Measurements from ENCODE around the gene ATP9B.

DNA sequence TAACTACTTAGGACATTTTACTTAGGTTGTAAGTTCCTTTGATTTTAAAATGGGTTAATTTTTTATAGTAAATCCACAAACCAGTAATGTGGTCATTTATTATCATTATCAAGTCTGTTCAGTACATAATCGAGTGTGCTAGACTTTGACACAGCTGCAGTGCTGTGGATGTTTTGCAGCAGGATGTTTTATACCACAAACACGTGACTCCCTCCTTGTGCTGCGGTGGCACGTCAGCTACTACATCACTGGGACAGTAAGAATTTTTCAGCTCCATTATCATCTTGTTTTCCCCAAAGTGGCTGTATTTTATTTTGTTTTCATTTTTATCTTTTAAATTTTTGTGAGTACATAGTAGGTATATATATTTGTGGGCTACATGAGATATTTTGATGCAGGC, 70.0 kb downstream of the ATP9B start:
- TF ChIP-seq, protein P1, sequence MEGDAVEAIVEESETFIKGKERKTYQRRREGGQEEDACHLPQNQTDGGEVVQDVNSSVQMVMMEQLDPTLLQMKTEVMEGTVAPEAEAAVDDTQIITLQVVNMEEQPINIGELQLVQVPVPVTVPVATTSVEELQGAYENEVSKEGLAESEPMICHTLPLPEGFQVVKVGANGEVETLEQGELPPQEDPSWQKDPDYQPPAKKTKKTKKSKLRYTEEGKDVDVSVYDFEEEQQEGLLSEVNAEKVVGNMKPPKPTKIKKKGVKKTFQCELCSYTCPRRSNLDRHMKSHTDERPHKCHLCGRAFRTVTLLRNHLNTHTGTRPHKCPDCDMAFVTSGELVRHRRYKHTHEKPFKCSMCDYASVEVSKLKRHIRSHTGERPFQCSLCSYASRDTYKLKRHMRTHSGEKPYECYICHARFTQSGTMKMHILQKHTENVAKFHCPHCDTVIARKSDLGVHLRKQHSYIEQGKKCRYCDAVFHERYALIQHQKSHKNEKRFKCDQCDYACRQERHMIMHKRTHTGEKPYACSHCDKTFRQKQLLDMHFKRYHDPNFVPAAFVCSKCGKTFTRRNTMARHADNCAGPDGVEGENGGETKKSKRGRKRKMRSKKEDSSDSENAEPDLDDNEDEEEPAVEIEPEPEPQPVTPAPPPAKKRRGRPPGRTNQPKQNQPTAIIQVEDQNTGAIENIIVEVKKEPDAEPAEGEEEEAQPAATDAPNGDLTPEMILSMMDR (IDR thresholded peaks at IDR 0.05; ENCODE audit: insufficient read depth, low read depth, low read length) = no peak
- no peak for TF ChIP-seq EZH2 (IDR thresholded peaks at IDR 0.05; ENCODE audit: insufficient read depth, low read length)

Measured in astrocyte (in vitro differentiated cells and primary cell).